ENCODE measurements around the gene ARL3. TPM values are rescaled to one million over a fixed set of nuclear protein-coding genes. Genes with fewer than 3 reads are reported as not detected.
A peak's percentile ranks its signal among the peaks of the same experiment; 100 is the strongest.

Gene ARL3
- total RNA-seq, 1 donor from 2014 or later, result 7.3 TPM

DNA sequence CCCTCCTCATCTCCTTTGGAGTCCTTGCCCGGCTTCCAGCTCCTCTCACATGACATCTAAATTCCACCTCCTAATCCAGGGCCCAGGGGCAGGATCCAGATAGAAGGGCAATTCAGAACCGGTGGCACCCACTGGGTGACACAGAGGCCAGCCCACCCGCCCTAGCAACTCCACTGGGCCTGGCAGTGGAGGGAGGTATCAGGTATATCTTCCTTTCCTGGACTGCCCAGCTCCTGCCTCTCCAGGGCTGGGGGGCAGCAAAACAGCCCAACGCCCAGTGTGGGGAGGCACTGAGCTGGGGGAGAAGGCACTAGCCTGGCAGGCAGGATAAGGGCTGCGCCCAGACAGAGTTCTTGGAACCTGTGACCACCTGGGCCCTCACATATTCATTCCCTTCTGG is 80.3 kb downstream of the ARL3 start:
- Histone ChIP-seq H3K4me3 (no peak overlapping the region), H3K36me3 (peaks cover 10% of the 10 kb centered on the region), H3K27ac (peak overlapping the region; percentile 74), H3K4me1 (peaks cover 52% of the 10 kb centered on the region), H3K27me3 (ENCODE audit: low read depth) (no peaks in the 10 kb centered on the region), H3K9me3 (no peaks in the 10 kb centered on the region)
- DNase-seq (peak; percentile 32), ATAC-seq (no peak)
- intact Hi-C loops (cut with DNase I), result no loop called here
- TF ChIP-seq, protein P1, sequence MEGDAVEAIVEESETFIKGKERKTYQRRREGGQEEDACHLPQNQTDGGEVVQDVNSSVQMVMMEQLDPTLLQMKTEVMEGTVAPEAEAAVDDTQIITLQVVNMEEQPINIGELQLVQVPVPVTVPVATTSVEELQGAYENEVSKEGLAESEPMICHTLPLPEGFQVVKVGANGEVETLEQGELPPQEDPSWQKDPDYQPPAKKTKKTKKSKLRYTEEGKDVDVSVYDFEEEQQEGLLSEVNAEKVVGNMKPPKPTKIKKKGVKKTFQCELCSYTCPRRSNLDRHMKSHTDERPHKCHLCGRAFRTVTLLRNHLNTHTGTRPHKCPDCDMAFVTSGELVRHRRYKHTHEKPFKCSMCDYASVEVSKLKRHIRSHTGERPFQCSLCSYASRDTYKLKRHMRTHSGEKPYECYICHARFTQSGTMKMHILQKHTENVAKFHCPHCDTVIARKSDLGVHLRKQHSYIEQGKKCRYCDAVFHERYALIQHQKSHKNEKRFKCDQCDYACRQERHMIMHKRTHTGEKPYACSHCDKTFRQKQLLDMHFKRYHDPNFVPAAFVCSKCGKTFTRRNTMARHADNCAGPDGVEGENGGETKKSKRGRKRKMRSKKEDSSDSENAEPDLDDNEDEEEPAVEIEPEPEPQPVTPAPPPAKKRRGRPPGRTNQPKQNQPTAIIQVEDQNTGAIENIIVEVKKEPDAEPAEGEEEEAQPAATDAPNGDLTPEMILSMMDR (IDR thresholded peaks at IDR 0.05), result no peak

DNA sequence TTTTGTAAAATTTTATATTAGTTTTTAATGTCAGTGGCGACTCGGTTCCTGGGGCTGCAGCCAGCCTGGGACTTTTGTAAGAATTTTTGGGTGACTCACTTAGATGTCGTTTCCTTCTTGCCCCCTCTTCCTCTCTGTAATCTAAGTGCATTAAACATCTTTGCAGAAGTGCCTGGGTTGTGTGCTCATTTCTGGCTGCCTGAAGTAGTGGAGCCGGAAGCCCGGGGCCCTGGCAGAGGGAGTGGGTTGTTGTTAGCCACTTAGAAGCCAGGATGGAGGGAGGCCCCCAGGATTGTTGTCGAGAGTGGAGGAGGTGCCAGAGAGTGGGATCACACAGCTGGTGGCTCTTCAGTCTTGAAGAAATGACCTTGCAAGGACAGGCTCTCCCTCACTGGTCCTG is 80.9 kb downstream of the ARL3 start:
- Histone ChIP-seq H3K9me3 (no peaks in the 10 kb centered on the region), H3K27me3 (ENCODE audit: low read depth) (no peaks in the 10 kb centered on the region), H3K27ac (peak overlapping the region; percentile 74), H3K36me3 (peaks cover 10% of the 10 kb centered on the region), H3K4me1 (peaks cover 57% of the 10 kb centered on the region), H3K4me3 (no peak overlapping the region)
- intact Hi-C loops (cut with DNase I), result no loop called here
- ATAC-seq, result peak; percentile 65 to 70
- TF ChIP-seq, protein P1 (IDR thresholded peaks at IDR 0.05), result no peak
- DNase-seq, result peak; percentile 78

DNA sequence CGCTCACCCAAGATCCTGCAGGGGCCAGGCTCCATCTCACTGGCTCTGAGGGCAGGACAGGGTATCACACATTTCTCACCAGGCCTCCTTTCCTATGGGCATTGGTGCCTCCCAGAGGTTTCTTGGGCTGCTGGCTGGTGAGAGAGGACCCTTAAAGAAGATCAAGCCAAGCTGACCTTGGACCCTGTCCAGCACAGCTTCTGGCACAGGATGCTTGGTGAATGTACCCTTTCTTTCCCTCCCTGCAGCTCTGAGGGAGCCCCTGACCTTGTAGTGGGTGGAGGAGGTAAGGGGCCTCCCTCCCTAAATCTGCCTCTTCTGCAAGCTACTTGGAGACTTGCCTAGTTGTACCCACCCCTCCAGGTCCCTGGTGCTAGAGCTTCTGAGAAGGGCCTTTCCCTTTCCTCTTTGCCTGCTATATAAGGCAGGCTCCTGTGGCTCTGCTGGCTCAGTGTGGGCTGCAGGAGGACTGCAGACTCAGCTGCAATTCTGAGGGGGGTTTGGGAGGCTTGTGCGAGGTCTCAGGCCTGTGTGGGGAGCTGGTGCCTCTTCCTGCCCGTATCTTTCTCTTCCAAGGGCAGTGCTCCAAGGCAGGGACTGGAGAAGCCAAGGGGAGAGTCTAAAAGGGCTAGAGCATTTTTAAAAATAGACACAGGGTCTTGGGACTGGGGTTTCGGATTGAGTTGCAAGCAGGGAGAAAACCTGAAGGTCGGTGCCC is 81.6 kb downstream of the ARL3 start:
- DNase-seq (peak; percentile 17), ATAC-seq (no peak)
- H3K4me3 ChIP-seq, result no peak overlapping the region
- H3K4me1 ChIP-seq, result peaks cover 65% of the 10 kb centered on the region
- TF ChIP-seq, protein P1 (IDR thresholded peaks at IDR 0.05), result no peak
- peak overlapping the region; percentile 74 for H3K27ac ChIP-seq
- intact Hi-C loops (cut with DNase I), result no loop called here
- no peaks in the 10 kb centered on the region for H3K9me3 ChIP-seq
- H3K27me3 ChIP-seq (ENCODE audit: low read depth), result no peaks in the 10 kb centered on the region
- peaks cover 10% of the 10 kb centered on the region for H3K36me3 ChIP-seq

DNA sequence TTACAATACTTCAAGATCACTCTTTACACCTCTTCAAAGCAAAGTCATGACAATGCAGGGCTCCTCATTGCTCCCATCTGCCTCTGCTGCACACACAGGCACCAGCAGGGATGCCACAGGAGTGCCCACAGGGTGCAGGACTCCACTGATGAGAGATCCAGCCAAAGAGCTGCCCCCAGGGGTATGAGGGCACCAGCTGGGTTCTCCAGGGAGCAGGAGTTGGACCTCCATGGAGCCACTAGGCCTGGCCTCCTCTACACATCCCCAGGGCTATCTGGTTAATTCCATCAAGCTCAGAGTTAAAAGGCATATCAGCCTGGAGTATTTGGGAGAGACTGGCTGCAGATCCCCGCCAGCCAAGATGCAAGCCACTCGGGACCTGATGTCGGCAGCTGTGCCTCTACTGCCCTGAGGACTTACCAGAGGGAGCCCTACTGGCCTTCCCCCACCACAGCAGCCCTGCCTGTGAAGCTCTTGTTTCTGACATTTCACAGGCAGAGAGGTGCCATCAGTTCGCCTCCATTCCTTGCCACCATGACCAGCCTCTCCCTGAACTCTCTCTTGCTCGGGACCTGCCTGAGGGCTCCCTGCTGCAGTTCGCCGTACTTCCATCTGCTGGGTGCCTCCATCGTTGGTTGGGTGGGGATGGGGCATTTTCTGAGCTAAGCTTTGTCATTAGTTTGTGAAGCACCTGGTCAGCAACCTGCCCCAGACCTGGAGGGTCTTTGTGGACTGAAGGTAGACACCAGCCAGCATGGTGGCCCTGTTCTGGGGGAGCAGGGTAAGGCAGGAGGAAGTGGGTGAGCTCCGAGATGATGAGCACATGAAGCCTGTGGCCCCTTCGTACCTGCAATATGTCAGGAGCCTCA is 82.4 kb downstream of the ARL3 start:
- DNase-seq (peak; percentile 15), ATAC-seq (no peak)
- no peak overlapping the region for H3K27ac ChIP-seq
- no peak overlapping the region for H3K4me3 ChIP-seq
- H3K27me3 ChIP-seq (ENCODE audit: low read depth), result no peaks in the 10 kb centered on the region
- peaks cover 10% of the 10 kb centered on the region for H3K36me3 ChIP-seq
- TF ChIP-seq, protein P1 (IDR thresholded peaks at IDR 0.05), result no peak
- peaks cover 73% of the 10 kb centered on the region for H3K4me1 ChIP-seq
- no peaks in the 10 kb centered on the region for H3K9me3 ChIP-seq
- intact Hi-C loops (cut with DNase I), result no loop called here

DNA sequence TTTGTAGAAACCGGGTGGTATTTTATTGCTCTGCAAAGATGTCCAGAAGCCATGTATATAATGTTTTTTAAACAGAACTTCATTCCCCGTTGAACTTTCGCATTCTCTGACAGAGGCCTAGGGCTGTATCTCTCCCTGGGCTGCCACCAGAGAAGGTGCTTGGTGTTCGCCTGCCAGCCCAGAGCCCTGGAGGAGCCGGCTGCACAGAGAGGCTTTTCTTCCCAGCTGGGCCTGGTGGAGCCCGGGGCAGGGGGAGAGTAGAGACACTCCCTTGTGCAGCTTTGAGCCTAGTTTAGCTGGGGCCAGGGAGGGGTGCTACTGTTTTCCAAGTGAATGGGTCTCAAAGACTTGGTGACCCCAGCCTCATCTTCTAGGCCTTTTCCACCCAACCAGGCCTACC is 83.5 kb downstream of the ARL3 start:
- intact Hi-C loops (cut with DNase I), result no loop called here
- no peaks in the 10 kb centered on the region for H3K27me3 ChIP-seq (ENCODE audit: low read depth)
- no peak for ATAC-seq
- H3K27ac ChIP-seq, result peak overlapping the region; percentile 37
- no peaks in the 10 kb centered on the region for H3K9me3 ChIP-seq
- TF ChIP-seq, protein P1 (IDR thresholded peaks at IDR 0.05), result no peak
- DNase-seq, result peak; percentile 17
- H3K4me3 ChIP-seq, result no peak overlapping the region
- H3K36me3 ChIP-seq, result peaks cover 10% of the 10 kb centered on the region
- H3K4me1 ChIP-seq, result peaks cover 78% of the 10 kb centered on the region
